ENCODE data around the gene ATE1. TPM values are rescaled to one million over a fixed set of nuclear protein-coding genes. Genes with fewer than 3 reads are reported as not detected.

Gene ATE1
- total RNA-seq, 1 experiment from 2014 or later = 18.7 TPM

- no peak overlapping the region for H3K27ac Mint-ChIP-seq (ENCODE audit: unreplicated experiment)
- H3K4me1 Mint-ChIP-seq (ENCODE audit: low read depth, unreplicated experiment) = no peaks in the 10 kb centered on the region
- intact Hi-C loops (cut with micrococcal nuclease; ENCODE audit: unreplicated experiment) = no loop called here
- no TSS peak for BruUV-seq (replicated peaks)
- DNase-seq = no peak
- H3K36me3 Mint-ChIP-seq (ENCODE audit: insufficient read depth, unreplicated experiment) = no peaks in the 10 kb centered on the region
- no peaks in the 10 kb centered on the region for H3K27me3 Mint-ChIP-seq (ENCODE audit: unreplicated experiment)
- peaks cover 2% of the 10 kb centered on the region for H3K9me3 Mint-ChIP-seq (ENCODE audit: low read depth, unreplicated experiment)
- CTCF ChIA-PET = no interaction called here
- H3K4me3 Mint-ChIP-seq (ENCODE audit: low read depth, unreplicated experiment) = no peak overlapping the region
- TF ChIP-seq CTCF (IDR thresholded peaks at IDR 0.05; ENCODE audit: unreplicated experiment) = no peak
These were observed 214.3 kb downstream of the ATE1 start for GRCh38 chr10:121713486-121713885.

- Mint-ChIP-seq H3K36me3 (ENCODE audit: insufficient read depth, unreplicated experiment) (no peaks in the 10 kb centered on the region), H3K27me3 (ENCODE audit: unreplicated experiment) (peaks cover 7% of the 10 kb centered on the region), H3K4me3 (ENCODE audit: low read depth, unreplicated experiment) (no peak overlapping the region), H3K27ac (ENCODE audit: unreplicated experiment) (no peak overlapping the region), H3K9me3 (ENCODE audit: low read depth, unreplicated experiment) (no peaks in the 10 kb centered on the region), H3K4me1 (ENCODE audit: low read depth, unreplicated experiment) (no peaks in the 10 kb centered on the region)
- DNase-seq = no peak
- CTCF ChIA-PET = no interaction called here
- TF ChIP-seq CTCF (IDR thresholded peaks at IDR 0.05; ENCODE audit: unreplicated experiment) = no peak
- BruUV-seq (replicated peaks) = no TSS peak
- intact Hi-C loops (cut with micrococcal nuclease; ENCODE audit: unreplicated experiment) = no loop called here
These were observed 216.9 kb downstream of the ATE1 start for GRCh38 chr10:121710971-121711370.

- TF ChIP-seq CTCF (IDR thresholded peaks at IDR 0.05; ENCODE audit: unreplicated experiment) = no peak
- Mint-ChIP-seq H3K4me1 (ENCODE audit: low read depth, unreplicated experiment) (no peaks in the 10 kb centered on the region), H3K4me3 (ENCODE audit: low read depth, unreplicated experiment) (no peak overlapping the region), H3K9me3 (ENCODE audit: low read depth, unreplicated experiment) (no peaks in the 10 kb centered on the region), H3K27ac (ENCODE audit: unreplicated experiment) (no peak overlapping the region), H3K27me3 (ENCODE audit: unreplicated experiment) (peaks cover 14% of the 10 kb centered on the region), H3K36me3 (ENCODE audit: insufficient read depth, unreplicated experiment) (no peaks in the 10 kb centered on the region)
- intact Hi-C loops (cut with micrococcal nuclease; ENCODE audit: unreplicated experiment) = no loop called here
- no TSS peak for BruUV-seq (replicated peaks)
- DNase-seq = no peak
- CTCF ChIA-PET = no interaction called here
These were observed 217.6 kb downstream of the ATE1 start for GRCh38 chr10:121710207-121710606.

GRCh38 chr10:121709675-121710073, 218.2 kb downstream of the ATE1 start:
- Mint-ChIP-seq H3K4me3 (ENCODE audit: low read depth, unreplicated experiment) (no peak overlapping the region), H3K27ac (ENCODE audit: unreplicated experiment) (no peak overlapping the region)
- CTCF ChIA-PET = no interaction called here

More at GRCh38 chr10:121709675-121710073, 218.2 kb downstream of the ATE1 start:
- H3K9me3 Mint-ChIP-seq (ENCODE audit: low read depth, unreplicated experiment) = no peaks in the 10 kb centered on the region
- TF ChIP-seq CTCF (IDR thresholded peaks at IDR 0.05; ENCODE audit: unreplicated experiment) = no peak
- no TSS peak for BruUV-seq (replicated peaks)
- DNase-seq = no peak
- intact Hi-C loops (cut with micrococcal nuclease; ENCODE audit: unreplicated experiment) = no loop called here
- no peaks in the 10 kb centered on the region for H3K36me3 Mint-ChIP-seq (ENCODE audit: insufficient read depth, unreplicated experiment)
- H3K4me1 Mint-ChIP-seq (ENCODE audit: low read depth, unreplicated experiment) = no peaks in the 10 kb centered on the region
- peaks cover 14% of the 10 kb centered on the region for H3K27me3 Mint-ChIP-seq (ENCODE audit: unreplicated experiment)

Measured in Calu3 (cell line).